ENCODE data around the gene LAIR1.

The LAIR1 gene

DNA sequence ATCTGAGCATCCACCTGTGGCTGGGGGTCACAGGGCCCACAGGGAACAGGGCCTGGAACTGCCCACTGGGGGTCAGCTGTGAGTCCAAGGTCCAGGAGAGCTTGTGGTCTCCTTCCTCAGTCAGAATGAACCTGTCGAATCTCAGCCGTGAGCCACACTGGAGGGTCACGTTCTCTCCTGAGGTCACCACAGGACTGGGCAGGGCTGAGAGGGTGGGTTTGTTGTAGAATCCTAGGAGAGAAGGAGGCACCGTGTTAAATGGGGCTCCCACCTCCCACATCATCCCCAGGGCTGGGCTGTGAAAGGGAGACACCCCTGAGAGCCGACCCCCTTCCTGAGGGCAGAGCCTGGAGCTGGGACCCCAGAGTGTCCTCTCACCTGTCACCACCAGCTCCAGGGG lies 53.2 kb downstream of the LAIR1 start (continued):
- TF ChIP-seq ZNF423 (tag by site-specific recombination; IDR thresholded peaks at IDR 0.05): no peak
- no peak for TF ChIP-seq ZNF174 (tag by site-specific recombination; IDR thresholded peaks at IDR 0.05)
- no peak for TF ChIP-seq ZNF398 (tag by site-specific recombination; IDR thresholded peaks at IDR 0.05)
- TF ChIP-seq HOXA7 (CRISPR knock-in tag; IDR thresholded peaks at IDR 0.05; ENCODE audit: borderline replicate concordance): no peak
- no peak for TF ChIP-seq ZNF843 (tag by site-specific recombination; IDR thresholded peaks at IDR 0.05)
- TF ChIP-seq ZNF155 (tag by site-specific recombination; IDR thresholded peaks at IDR 0.05): no peak
- TF ChIP-seq ZNF404 (tag by site-specific recombination; IDR thresholded peaks at IDR 0.05): no peak
- TF ChIP-seq KLF1 (tag by site-specific recombination; IDR thresholded peaks at IDR 0.05): no peak
- TF ChIP-seq ZIC2 (tag by site-specific recombination; IDR thresholded peaks at IDR 0.05): no peak
- no peak for TF ChIP-seq ZNF747 (tag by site-specific recombination; IDR thresholded peaks at IDR 0.05)
- no peak for TF ChIP-seq ZNF2 (tag by site-specific recombination; IDR thresholded peaks at IDR 0.05)

DNA sequence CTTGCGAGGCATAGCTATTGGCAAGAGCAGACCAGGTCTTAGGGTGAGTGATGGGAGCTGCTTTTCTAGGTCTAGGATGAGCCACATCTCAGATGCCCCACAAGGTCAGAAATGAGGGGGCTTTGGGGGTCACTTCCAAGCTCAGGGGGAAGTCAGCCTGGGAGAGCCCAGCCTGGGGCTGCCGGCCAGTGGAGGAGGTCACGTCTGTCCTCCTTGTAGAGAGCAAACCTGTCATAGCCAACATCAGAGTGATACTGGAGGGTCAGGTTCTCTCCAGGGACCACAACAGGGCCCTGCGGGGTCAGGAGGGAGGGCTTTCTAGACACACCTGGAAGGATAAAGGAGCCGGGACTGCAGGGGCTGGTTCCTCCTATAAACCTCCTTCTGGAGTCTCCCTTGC lies 54.2 kb downstream of the LAIR1 start:
- Histone ChIP-seq H3K4me3 (ENCODE audit: low read depth, low read length) (no peak overlapping the region), H3K4me1 (ENCODE audit: control insufficient read depth, insufficient read depth, low read length) (no peaks in the 10 kb centered on the region), H3K9me3 (ENCODE audit: control insufficient read depth, insufficient read depth, low read depth, low read length) (no peaks in the 10 kb centered on the region), H3K36me3 (ENCODE audit: control insufficient read depth in 2 of 2, insufficient read depth in 1 of 2, low read length in 2 of 2) (no peaks in the 10 kb centered on the region), H3K27ac (ENCODE audit: extremely low read depth, low read depth, low read length) (no peak overlapping the region)
- TF ChIP-seq ZNF37A (tag by site-specific recombination; IDR thresholded peaks at IDR 0.05) (no peak), ZNF558 (tag by site-specific recombination; IDR thresholded peaks at IDR 0.05) (no peak), SP3 (tag by site-specific recombination; IDR thresholded peaks at IDR 0.05) (no peak), ZNF23 (tag by site-specific recombination; IDR thresholded peaks at IDR 0.05; ENCODE audit: borderline replicate concordance) (no peak), ATF2 (tag by site-specific recombination; IDR thresholded peaks at IDR 0.05; ENCODE audit: low read depth) (no peak), SETDB1 (IDR thresholded peaks at IDR 0.05; ENCODE audit: insufficient read length, low read length) (no peak), WT1 (tag by site-specific recombination; IDR thresholded peaks at IDR 0.05) (no peak), YY1 (tag by site-specific recombination; IDR thresholded peaks at IDR 0.05) (no peak), SCRT1 (tag by site-specific recombination; IDR thresholded peaks at IDR 0.05; ENCODE audit: borderline replicate concordance) (no peak), ZNF138 (tag by site-specific recombination; IDR thresholded peaks at IDR 0.05; ENCODE audit: borderline replicate concordance) (no peak), EGR2 (tag by site-specific recombination; IDR thresholded peaks at IDR 0.05; ENCODE audit: low read depth) (no peak), OSR2 (tag by site-specific recombination; IDR thresholded peaks at IDR 0.05) (no peak), ZNF707 (tag by site-specific recombination; IDR thresholded peaks at IDR 0.05) (no peak)
- TF ChIP-seq, protein P1, sequence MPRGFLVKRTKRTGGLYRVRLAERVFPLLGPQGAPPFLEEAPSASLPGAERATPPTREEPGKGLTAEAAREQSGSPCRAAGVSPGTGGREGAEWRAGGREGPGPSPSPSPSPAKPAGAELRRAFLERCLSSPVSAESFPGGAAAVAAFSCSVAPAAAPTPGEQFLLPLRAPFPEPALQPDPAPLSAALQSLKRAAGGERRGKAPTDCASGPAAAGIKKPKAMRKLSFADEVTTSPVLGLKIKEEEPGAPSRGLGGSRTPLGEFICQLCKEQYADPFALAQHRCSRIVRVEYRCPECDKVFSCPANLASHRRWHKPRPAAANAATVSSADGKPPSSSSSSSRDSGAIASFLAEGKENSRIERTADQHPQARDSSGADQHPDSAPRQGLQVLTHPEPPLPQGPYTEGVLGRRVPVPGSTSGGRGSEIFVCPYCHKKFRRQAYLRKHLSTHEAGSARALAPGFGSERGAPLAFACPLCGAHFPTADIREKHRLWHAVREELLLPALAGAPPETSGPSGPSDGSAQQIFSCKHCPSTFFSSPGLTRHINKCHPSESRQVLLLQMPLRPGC (tag by site-specific recombination; IDR thresholded peaks at IDR 0.05): no peak
- ChIA-PET CTCF (interaction anchor here (0.7 to 1.6 kb wide), 2 partner anchors 14 kb away, joined by 6 to 8 read pairs; no protein-coding TSS in a partner anchor), POLR2A (no interaction called here)
